SHP77 treated with DMSO at 0.1 percent for 48 hours (cell line): ENCODE data around the gene MYO1E.
"Not testable (repeated sequence)": the region's sequence is repeated elsewhere in the genome, so short reads cannot be mapped to it uniquely, and the experiment has no call there.

Source experiments
- DNase-seq: peaks from one replicate; lab custom pipeline; 2025; lab: John Stamatoyannopoulos, UW

MYO1E gene

DNA sequence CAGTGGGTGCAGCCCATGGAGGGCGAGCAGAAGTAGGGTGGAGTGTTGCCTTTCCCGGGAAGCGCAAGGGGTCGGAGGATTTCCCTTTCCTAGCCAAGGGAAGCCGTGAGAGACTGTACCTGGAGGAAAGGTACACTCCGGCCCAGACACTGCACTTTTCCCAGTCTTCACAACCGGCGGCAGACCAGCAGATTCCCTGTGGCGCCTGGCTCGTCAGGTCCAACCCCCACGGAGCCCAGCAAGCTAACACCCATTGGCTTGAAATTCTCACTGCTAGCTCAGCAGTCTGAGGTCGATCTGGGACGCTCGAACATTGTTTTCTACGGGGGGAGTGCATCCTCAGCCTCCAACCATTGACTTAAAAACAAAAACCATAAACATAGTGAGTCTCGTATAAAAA is 241.2 kb downstream of the MYO1E start:
- DNase-seq: no peak

DNA sequence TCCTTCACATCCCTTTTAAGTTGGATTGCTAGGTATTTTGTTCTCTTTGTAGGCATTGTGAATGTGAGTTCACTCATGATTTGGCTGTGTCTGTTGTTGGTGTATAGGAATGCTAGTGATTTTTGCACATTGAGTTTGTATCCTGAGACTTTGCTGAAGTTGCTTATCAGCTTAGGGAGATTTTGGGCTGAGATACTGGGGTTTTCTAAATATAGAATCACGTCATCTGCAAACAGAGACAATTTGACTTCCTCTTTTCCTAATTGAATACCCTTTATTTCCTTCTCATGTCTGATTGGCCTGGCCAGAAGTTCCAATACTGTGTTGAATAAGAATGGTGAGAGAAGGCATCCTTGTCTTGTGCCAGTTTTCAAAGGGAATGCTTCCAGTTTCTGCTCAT is 245.4 kb downstream of the MYO1E start:
- DNase-seq: not testable (repeated sequence)

- DNase-seq: not testable (repeated sequence)
These were observed 247.0 kb downstream of the MYO1E start for GRCh38 chr15:59125683-59126082.

- DNase-seq: no peak
These were observed 248.4 kb downstream of the MYO1E start for GRCh38 chr15:59124261-59124660.

DNA sequence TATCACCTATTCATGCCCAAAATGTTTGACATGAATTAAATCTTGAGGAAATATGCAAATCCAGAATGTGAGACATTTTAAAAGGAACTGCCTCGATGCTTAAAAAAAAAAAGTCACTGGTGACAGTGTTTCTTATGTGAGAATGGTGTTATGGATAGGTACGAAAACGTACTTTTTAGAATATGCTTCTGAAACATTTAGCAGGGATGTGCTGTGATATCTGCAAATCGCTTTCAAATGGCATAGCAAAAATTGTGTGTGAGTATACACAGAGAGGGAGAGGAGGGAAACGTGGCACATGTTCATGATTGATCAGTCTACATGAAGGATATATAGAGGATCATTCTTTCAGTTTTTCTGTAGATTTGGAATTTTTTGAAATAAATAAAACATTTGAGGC is 251.7 kb downstream of the MYO1E start:
- no peak for DNase-seq

DNA sequence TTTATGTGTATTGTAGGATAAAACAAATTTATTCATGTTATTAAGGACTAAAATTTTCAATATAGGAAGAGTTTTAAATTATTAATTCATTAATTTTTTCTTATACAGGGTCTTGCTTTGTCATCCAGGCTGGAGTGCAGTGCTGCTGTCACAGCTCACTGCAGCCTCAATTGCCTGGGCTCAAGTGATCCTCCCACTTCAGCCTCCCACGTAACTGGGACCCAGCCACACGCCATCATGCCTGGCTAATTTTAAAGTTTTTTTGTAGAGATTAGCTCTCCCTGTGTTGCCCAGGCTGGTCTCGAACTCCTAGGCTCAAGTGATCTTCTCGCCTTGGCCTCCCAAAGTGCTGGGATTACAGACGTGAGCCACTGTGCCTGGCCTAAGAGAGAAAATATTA is 253.0 kb downstream of the MYO1E start:
- DNase-seq: no peak

DNA sequence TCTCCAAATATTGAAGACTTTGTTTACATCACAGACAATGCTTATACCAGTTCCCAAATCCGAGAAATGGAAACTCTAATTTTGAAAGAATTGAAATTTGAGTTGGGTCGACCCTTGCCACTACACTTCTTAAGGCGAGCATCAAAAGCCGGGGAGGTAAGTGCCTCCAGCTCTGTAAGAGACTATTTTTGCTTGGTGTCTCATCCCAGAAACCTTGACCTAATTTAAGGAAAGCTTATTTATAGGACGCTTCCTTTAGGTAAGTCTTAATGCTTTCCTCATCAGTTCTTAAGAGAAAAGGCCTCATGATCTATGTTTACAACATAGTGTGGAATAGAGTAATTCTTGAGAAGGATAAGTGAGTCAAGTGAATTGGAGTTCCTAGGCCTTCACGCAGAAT is 255.9 kb downstream of the MYO1E start:
- DNase-seq: no peak

DNA sequence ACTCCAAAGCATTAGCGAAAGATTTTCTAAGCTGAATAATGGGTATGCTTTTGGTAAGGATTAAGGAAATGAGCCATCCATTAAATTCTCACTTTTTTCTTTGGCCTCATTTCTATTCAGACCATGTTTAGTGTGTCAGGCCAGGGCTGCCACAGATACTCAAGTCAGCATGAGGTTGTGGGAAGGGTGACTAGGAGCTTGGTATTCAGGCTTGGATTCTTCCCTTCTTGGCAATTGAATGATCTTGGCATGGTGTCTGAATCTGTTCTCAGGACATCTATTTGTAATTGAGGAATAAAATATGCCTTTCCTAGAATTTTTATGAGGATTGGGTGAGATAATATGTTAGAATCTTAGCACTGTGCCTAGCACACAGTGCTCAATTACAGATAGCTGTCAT is 256.5 kb downstream of the MYO1E start:
- no peak for DNase-seq

- DNase-seq: no peak
These were observed 257.6 kb downstream of the MYO1E start for GRCh38 chr15:59115047-59115446.

DNA sequence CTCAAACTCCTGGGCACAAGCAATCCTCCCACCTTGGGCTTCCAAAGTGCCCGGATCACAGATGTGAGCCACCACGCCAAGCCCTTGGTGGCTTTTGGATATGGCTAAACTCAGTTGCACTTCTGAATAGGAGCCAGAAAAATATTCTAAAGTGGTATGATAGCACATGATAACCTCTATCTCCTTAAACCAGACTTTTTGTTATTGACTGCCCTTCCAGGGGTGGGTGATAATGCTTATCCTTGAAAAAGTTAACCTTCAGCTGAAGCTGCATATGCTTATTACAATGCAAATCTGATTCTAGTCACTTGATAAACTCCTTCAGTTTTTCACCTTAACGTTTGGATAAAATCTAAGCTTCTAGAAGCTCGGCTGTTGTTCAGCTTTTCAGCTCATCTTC is 261.4 kb downstream of the MYO1E start:
- no peak for DNase-seq

GRCh38 chr15:59105854-59106253 is 266.8 kb downstream of the MYO1E start:
- no peak for DNase-seq

- peak; percentile 80 for DNase-seq
These were observed 267.5 kb downstream of the MYO1E start, which contains the start of gene CCNB2 for GRCh38 chr15:59104912-59105732. TSS of gene CCNB2 (plus strand) at chr15:59105146. CDS start at chr15:59105269, 123 bp downstream.

GRCh38 chr15:59104602-59104911 is 268.1 kb downstream of the MYO1E start:
- no peak for DNase-seq

DNA sequence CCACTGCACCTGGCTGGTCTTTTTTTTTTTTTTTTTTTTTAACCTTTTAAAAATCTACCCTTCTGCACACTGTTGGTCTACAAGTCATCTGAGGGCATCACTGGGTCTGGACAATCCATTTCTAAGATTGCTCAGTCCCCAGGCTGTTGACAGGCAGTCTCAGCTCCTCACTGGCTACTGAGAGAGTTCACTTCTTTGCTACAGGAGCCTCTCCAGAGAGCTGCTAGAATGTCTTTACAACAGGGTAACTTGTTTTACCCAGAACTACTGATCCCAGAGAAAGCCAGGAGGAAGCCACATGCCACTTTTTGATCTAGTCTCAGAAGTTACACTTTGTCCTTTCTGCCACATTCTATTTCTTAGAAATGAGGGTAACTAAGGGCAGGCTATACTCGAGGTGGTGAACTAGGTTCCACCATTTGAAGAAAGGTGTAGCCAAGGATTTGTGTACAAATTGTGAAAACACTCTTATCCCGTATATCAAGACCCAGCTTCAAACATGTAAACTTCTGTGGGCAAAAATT is 273.4 kb downstream of the MYO1E start:
- DNase-seq: no peak

DNA sequence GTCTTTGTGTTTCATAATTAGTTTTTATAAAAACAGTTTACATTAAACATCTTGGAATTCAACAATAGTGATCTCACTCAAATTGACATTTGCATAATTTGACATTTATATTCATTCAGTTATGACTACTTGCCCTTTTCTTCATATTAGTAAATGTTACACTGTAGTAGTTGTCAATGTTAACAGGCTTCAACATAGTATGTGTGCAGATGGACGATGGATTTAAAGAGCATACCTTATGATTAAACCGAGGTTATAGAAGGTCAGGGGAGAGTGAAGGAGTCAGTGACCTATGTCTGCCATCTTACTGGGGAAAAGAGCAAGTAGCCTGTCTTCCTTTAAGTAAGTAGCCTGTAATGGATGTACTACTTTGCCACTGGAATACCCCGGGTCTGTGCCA is 276.2 kb downstream of the MYO1E start:
- DNase-seq: no peak

DNA sequence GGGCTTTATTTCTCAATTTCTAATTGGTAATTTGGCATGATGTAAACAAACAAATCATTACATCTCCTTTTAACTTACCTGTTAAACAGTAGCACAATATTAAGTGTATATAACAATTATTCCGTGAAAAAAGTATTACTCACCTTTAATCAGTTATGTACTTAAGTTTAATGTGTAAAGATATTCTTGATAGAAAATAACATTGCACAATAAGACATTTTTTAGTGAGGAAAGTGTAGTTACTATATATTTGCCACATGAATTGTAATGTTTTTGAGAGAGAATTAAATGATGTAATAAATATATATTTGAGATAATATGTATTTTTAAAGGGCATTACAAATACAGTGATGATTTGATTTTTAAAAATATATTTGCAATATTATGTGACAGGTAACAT is 278.6 kb downstream of the MYO1E start:
- no peak for DNase-seq

GRCh38 chr15:59087731-59088130 is 284.9 kb downstream of the MYO1E start:
- DNase-seq: no peak
